CD4-positive, alpha-beta T cell treated with Interleukin-4 for 1 hour (primary cell): ENCODE data around the gene SF3B5.
"Not testable (repeated sequence)": the region's sequence is repeated elsewhere in the genome, so short reads cannot be mapped to it uniquely, and the experiment has no call there.

Experiments used
- DNase-seq, 2 donors: peaks; one replicate each; pipeline ENCODE4 v3.0.0-alpha.2; 2020 to 2022

SF3B5 gene

GRCh38 chr6:144104488-144104887, 9.1 kb upstream of the SF3B5 start:
- no peak for DNase-seq

- DNase-seq: no peak
Observed at GRCh38 chr6:144103026-144103563, 7.7 kb upstream of the SF3B5 start.

- no peak for DNase-seq
Observed at GRCh38 chr6:144098993-144099392, 3.6 kb upstream of the SF3B5 start.

DNA sequence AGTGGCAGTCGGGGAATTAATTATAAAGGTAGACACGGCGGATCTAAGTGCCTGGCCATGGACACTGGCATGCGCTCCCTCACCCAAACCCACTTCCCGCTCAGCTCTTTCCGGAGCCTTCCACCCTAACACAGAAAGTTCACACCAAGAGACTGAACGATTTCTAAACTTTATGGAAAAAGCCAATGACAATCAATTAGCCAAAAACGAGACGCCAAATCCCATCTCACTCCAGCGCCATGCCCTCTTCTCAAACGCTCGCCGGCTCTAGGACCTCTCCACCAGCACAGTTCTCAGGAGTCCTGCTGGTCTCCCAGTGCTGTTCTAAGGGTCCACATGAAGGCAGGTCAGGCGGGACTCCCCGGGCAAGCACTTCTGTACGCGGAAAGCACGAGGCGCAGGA, 641 bp downstream of the SF3B5 start:
- no peak for DNase-seq

- DNase-seq: no peak
Observed at GRCh38 chr6:144093658-144094057, 1.7 kb downstream of the SF3B5 start.

GRCh38 chr6:144093236-144093635, 2.1 kb downstream of the SF3B5 start:
- DNase-seq: no peak

GRCh38 chr6:144090384-144090783, 5.0 kb downstream of the SF3B5 start:
- DNase-seq: no peak

- no peak for DNase-seq
Observed at GRCh38 chr6:144087789-144088426, 7.5 kb downstream of the SF3B5 start.

DNA sequence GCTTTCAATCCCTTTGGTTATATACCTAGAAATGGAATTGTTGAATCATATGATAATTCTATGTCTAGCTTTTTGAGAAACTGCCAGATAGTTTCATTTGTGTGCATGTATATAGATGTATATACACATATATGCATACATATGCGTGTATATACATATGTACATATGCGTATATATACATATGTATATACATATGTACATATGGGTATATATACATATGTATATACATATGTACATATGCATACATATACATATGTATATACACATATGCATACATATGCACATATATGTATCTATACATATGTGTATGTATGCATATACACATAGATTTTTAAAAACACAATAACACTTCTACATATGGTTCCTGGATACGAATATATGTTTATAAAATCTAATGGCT, 8.4 kb downstream of the SF3B5 start:
- no peak for DNase-seq

DNA sequence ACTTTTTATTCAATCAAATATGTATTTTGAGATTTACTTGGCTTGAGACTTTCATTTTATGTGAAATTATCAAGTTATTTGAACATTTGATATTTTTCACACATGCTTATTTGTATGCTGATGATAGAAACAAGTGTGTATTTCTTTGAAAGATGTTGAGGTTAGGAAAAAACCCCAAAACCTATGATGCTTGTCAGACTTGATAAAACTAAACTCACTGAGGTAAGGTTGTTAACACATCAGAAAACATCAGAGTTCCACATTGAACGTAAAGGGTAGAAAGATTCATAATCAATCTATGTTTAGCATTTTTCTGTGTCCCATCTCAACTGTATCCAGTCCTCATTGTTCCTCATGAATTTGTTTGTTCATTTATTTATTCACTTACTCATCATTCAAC, 12.2 kb downstream of the SF3B5 start:
- DNase-seq: no peak

- not testable (repeated sequence) for DNase-seq
Observed at GRCh38 chr6:144082412-144082811, 13.0 kb downstream of the SF3B5 start.

DNA sequence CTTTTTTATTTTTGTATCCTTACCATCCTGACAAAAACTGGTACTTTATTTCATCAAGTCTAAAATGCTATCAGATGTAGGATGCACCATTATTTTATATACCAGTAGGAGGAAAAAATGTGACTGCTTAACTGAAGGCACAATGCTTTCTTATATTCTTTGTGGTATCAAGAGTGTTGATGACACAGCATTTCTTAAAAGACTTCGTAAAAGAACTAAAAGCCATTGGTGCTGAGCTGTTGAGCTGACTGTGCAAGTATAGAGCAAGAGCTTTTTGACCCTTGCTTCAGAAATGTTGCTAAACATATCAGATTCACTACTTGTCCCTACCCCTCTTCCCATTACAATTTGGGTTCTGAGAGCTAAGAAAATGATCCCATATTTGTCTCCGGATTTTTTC, 17.5 kb downstream of the SF3B5 start:
- no peak for DNase-seq

GRCh38 chr6:144075875-144076274, 19.5 kb downstream of the SF3B5 start:
- DNase-seq: no peak

- DNase-seq: no peak
Observed at GRCh38 chr6:144075187-144075586, 20.2 kb downstream of the SF3B5 start.

DNA sequence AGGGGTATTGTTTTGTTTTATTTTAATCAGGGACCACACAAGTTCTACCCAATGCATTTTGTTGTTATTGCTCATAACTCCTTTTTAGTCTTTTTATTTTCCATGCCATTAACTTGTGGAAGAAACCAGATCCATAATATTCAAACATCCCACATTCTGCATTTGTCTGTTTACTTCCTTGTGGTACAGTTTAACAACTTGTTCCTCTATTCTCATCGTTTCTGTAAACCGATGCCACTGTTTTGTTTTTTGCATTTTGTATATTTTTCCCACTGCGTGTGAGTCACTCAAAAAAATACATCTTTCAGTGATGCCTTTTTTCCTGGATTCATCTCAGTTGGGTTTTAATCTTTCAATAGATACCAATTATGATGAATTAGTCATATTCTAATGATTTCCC, 22.3 kb downstream of the SF3B5 start:
- DNase-seq: no peak

GRCh38 chr6:144069506-144069905, 25.9 kb downstream of the SF3B5 start:
- no peak for DNase-seq

DNA sequence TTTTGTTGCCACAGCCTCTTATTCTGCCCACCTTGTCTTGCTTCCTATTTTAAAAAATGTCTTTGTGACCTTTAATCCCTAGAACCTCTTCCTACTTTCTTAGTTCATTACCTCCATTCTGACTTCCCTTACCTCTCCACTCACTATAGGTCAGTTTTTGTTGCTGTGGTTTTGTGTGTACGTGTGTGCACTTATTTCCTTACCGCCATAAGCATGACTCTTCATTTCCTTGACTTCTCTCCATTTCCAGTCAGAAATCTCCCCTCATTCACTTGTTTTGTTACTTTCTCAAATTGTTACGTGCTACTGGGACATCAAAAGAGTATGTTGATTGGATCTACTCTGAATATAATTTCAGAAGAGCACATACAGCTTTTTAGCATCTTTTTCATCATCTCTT, 26.6 kb downstream of the SF3B5 start:
- DNase-seq: no peak

DNA sequence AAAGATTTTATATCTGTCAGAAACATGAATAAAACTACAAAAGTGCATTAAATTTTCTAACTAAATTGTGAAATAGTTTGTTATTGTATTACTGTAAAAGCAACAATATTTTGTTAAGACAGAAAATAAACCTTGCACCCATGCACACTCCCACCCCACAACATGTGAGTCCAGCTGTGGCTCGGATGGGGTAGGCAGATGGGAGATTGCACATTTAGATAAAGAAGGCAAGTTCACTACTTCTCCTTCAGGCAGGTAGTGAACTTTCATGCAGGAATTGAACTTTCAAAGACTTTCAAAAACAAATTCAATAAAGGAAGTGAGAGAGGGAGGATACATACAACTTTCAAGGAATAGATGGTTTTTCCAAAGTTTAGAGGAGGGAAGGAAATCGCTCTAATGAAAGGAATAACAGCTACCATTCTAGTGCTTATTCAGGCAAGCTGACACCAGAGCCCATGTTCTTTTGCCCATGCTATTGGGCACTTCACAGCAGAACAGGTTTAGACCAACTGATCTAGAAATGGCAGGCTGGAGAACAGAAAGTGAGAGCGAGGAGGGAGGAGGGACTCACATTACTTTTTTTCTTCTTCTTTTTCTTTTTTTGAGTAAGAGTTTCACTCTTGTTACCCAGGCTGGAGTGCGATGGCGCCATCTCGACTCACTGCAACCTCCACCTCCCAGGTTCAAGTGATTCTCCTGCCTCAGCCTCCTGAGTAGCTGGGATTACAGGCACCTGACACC, 28.5 kb downstream of the SF3B5 start:
- DNase-seq: peak in 1 of 2 donors; percentile 7

- DNase-seq: no peak
Observed at GRCh38 chr6:144066255-144066654, 29.1 kb downstream of the SF3B5 start.

DNA sequence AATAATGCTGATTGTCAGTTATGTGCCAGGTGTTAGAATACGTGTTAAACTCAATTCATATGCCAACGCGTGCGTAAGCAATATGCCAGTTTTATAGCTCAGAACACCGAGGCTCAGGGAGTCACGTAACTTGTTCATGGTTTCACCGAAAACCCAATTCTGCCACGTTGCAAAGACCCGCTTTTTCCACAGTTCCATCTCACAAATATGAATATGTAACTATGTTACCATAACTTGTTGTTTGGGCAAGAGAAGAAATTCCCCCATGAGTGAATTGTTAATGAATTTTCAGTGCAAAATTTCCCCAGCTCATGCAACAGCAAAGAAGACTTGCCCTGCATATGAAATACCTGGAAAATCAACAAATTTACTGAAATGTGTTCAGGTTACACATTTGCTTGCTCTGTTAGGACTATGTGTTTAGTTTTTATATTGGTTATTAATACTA, 30.1 kb downstream of the SF3B5 start:
- DNase-seq: no peak

- peak; percentile 36 to 51 for DNase-seq
Observed at GRCh38 chr6:144064402-144065212, 30.8 kb downstream of the SF3B5 start.

DNA sequence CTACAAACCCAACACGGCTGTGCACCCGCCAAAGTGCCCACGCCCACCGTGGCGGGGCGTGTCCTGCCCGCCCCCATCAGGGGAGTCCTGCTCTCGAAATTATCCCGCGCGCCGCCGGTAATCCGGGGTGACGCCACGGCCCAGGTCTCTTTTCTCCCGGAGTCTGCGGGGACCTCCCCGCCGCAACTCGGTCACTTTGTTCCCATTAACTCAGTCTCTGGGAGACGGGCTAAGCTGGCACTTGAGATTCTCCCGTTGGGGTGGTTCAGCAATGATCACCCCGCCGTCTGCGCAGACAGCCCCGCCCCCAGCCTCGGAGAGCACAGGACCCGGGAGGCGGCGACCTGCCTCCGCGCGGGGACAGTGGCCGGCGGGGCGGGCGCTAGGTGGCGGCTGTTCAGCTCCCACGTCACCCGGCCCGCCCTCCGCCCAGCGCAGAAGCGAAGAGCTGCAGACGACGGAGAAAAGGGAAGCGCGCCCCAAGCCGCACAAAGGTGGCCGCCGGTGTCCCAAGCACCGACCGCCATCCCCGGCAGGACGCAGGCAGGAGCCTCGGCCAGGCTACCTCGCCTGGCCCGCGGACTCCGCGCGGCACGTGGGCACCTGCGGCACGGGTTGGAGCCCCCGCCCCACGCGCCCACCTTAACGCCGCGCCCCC, 31.5 kb downstream of the SF3B5 start:
- peak; percentile 91 to 92 for DNase-seq

- DNase-seq: no peak
Observed at GRCh38 chr6:144063246-144063743, 32.1 kb downstream of the SF3B5 start.
